ENCODE results near the gene PCDHB7.
"Not testable (repeated sequence)": the region's sequence is repeated elsewhere in the genome, so short reads cannot be mapped to it uniquely, and the experiment has no call there.

The PCDHB7 gene

GRCh38 chr5:141172381-141173204 lies at the start of gene PCDHB7:
TSS of gene PCDHB7 (plus strand) at chr5:141172644. CDS start at chr5:141172836, 192 bp downstream.
- DNase-seq = no peak

GRCh38 chr5:141123396-141124135 lies 48.9 kb upstream of the PCDHB7 start:
- not testable (repeated sequence) for DNase-seq

GRCh38 chr5:141127305-141127704 lies 45.1 kb upstream of the PCDHB7 start:
- DNase-seq = no peak

- no peak for DNase-seq
Measured at GRCh38 chr5:141135030-141135717, 37.3 kb upstream of the PCDHB7 start, which contains the start of gene PCDHB5. TSS of gene PCDHB5 (plus strand) at chr5:141135206. CDS start at chr5:141135435, 229 bp downstream.

- DNase-seq = no peak
Measured at GRCh38 chr5:141135718-141136266, 36.7 kb upstream of the PCDHB7 start.

- not testable (repeated sequence) for DNase-seq
Measured at GRCh38 chr5:141137346-141137745, 35.1 kb upstream of the PCDHB7 start.

GRCh38 chr5:141149812-141150211 lies 22.6 kb upstream of the PCDHB7 start, which contains the start of gene PCDHB6:
TSS of gene PCDHB6 (plus strand) at chr5:141150057. CDS start at chr5:141150258, 201 bp downstream.
- no peak for DNase-seq

- DNase-seq = no peak
Measured at GRCh38 chr5:141150224-141150992, 22.0 kb upstream of the PCDHB7 start.

GRCh38 chr5:141150993-141151325 lies 21.5 kb upstream of the PCDHB7 start:
- DNase-seq = no peak

- DNase-seq = not testable (repeated sequence)
Measured at GRCh38 chr5:141151632-141152031, 20.8 kb upstream of the PCDHB7 start.

- not testable (repeated sequence) for DNase-seq
Measured at GRCh38 chr5:141152096-141152495, 20.3 kb upstream of the PCDHB7 start.

GRCh38 chr5:141155540-141156374 lies 16.7 kb upstream of the PCDHB7 start:
- DNase-seq = no peak

- not testable (repeated sequence) for DNase-seq
Measured at GRCh38 chr5:141157356-141157755, 15.1 kb upstream of the PCDHB7 start.

GRCh38 chr5:141157901-141158300 lies 14.5 kb upstream of the PCDHB7 start:
- not testable (repeated sequence) for DNase-seq

GRCh38 chr5:141174291-141175104 lies 2.1 kb downstream of the PCDHB7 start:
- not testable (repeated sequence) for DNase-seq

- no peak for DNase-seq
Measured at GRCh38 chr5:141175933-141176332, 3.5 kb downstream of the PCDHB7 start.

- DNase-seq = not testable (repeated sequence)
Measured at GRCh38 chr5:141177577-141178191, 5.2 kb downstream of the PCDHB7 start, which contains the start of gene PCDHB8. TSS of gene PCDHB8 (plus strand) at chr5:141177790. CDS start at chr5:141178035, 245 bp downstream.

GRCh38 chr5:141179371-141179770 lies 6.9 kb downstream of the PCDHB7 start:
- DNase-seq = not testable (repeated sequence)

GRCh38 chr5:141179876-141180275 lies 7.4 kb downstream of the PCDHB7 start:
- not testable (repeated sequence) for DNase-seq

- DNase-seq = no peak
Measured at GRCh38 chr5:141180313-141180712, 7.9 kb downstream of the PCDHB7 start.
